ENCODE data around the gene CFAP92. TPM values are rescaled to one million over a fixed set of nuclear protein-coding genes. Genes with fewer than 3 reads are reported as not detected.
"Not testable (repeated sequence)": the region's sequence is repeated elsewhere in the genome, so short reads cannot be mapped to it uniquely, and the experiment has no call there.

Gene CFAP92
- total RNA-seq, 1 donor from 2014 or later = 1.2 TPM

DNA sequence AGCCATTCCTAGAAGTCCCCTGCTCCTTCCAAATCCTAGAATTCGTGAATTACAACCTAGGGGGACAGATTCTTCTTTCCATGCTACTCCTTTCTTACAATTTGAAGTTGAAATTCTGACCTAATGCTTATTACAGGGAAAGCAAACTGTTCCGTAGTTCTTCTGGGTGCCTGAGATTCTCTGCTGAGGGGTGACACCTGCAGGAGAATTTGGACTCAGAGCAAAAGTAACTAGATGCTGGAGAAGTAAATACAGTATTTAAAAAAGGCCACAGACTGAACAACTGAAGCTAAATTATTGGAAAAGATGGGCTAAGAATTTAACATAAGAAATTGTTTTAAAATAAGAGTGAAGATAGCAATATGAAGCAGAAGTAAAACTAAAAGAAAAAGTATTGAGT lies 76.6 kb downstream of the CFAP92 start:
- DNase-seq (ENCODE audit: low spot score) = peak; percentile 10
- intact Hi-C loops (cut with DNase I) = no loop called here
- no peak for ATAC-seq

DNA sequence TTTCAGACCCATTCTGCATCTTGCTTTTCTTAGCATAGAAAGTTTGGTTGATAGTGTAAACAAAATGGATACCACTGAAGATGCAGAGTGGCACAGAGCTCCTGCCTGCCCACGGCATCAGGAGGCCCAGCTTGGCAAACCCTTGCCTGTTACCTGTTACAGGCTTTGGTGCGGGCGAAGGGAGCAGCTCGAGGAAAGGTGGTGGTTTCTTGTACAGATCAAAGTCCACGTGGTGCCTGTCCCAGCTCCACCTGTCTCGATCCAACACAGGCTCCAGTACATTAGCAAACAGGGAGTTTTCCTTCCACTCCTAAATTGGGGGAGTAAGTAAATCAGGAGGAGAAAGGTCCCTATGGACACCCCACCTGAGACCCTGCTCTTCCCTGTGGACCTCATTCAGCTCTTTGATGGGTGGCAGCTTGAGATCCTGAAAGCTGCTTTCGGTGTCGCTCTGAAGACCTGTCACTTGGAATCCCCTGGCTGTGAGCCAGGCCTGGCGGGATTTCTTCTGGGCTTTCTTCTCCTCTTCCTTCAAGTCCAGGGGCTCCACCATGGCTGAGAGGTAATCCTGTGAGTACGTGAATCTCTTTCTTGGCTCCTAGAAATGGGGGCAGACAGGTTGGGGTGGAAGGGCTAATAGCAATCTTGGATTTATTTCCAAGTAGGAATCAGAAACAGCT lies 78.8 kb downstream of the CFAP92 start:
- ATAC-seq = no peak
- intact Hi-C loops (cut with DNase I) = no loop called here
- peak; percentile 45 for DNase-seq (ENCODE audit: low spot score)

DNA sequence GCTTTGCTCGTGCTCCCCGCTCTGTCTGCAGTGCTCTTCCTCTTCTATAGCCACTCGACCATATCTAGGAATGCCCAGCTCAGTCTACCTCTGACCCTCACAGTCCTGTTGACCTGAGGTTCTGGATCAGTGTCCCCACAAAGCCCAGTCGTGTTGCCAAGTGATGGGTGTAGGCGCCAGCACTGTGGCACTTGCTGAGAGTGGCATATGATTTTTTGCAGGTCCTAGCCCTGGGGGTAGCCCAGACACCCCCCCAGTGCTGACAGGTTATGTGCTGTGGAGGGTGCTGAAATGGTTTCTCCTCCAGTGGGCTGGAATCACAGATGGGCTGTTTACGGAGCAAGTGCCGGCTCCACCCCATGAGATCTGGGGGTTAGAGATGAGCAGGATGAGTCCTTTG lies 82.0 kb downstream of the CFAP92 start:
- intact Hi-C loops (cut with DNase I) = no loop called here
- peak; percentile 35 for DNase-seq (ENCODE audit: low spot score)
- no peak for ATAC-seq

DNA sequence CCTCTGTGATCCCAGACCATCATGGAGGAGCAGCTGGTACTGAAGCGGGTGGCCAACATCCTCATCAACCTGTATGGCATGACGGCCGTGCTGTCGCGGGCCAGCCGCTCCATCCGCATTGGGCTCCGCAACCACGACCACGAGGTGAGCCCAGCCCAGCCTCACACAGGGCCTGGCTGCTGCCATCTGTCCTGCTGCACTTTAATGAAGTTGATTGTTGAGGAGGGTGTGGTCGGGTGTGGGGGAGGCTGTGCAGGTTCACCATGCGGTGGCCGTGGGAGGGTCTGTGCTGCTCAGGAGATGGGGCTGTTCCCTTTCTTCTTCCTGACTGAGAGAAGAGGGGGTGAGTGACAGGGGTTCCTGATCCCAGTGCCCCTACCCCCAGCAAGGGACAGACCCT lies 83.9 kb downstream of the CFAP92 start:
- DNase-seq (ENCODE audit: low spot score) (peak; percentile 49), ATAC-seq (no peak)

DNA sequence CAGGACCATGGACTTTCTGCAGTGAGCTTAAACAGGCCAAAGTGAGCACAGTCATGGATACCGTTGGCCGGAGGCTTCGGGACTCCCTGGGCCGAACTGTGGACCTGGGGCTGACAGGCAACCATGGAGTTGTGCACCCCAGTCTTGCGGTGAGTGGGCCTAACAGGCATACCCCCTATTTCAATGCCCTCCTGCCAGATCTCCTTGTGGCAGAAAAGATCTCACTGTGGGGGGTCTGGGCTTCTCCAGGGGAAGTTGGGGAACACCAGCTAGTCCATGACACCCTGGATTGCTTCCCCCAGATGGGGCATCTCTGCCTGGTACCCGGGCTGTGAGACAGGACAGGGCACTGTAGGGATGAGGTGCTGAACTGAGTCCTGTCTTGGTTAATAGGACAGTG lies 84.9 kb downstream of the CFAP92 start:
- no peak for DNase-seq (ENCODE audit: low spot score)
- intact Hi-C loops (cut with DNase I) = no loop called here
- no peak for ATAC-seq

More for the DNA sequence above, 83.9 kb downstream of the CFAP92 start:
- intact Hi-C loops (cut with DNase I) = no loop called here

DNA sequence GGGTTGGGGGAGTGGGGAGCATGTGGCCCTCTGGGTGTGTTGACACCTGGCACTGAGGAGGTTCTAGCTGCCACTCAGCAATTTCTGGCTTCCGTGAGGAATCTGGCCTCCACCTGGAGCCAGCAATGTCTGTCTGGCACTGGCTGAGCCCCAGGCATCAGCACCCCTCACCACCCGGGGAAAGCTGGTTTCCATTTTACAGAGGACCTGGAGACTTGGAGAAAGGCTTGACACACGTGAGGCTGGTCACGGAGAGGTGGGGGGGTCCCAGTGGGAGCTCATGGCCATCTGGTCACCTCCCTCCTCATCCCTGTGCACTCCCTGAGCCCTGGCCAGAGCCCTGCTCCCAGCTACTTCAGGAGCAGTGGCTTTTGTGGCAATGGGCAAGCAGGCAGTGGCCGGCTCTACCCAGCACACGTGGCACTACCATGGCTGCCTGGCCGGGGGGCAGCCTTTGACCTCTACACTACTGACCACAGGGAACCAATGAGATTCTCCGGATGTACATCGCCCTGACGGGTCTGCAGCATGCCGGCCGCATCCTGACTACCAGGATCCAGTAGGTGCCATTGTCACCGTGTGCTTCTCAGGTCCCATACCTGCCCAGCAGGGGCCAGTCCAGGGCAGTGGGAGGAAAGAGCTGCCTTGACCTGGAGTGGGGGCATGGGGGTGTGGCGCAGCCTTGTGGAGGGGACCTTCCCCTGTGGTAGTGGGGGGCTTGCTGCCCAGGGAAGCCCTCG lies 86.0 kb downstream of the CFAP92 start:
- ATAC-seq (no peak), DNase-seq (ENCODE audit: low spot score) (peak; percentile 35)
- intact Hi-C loops (cut with DNase I) = no loop called here

DNA sequence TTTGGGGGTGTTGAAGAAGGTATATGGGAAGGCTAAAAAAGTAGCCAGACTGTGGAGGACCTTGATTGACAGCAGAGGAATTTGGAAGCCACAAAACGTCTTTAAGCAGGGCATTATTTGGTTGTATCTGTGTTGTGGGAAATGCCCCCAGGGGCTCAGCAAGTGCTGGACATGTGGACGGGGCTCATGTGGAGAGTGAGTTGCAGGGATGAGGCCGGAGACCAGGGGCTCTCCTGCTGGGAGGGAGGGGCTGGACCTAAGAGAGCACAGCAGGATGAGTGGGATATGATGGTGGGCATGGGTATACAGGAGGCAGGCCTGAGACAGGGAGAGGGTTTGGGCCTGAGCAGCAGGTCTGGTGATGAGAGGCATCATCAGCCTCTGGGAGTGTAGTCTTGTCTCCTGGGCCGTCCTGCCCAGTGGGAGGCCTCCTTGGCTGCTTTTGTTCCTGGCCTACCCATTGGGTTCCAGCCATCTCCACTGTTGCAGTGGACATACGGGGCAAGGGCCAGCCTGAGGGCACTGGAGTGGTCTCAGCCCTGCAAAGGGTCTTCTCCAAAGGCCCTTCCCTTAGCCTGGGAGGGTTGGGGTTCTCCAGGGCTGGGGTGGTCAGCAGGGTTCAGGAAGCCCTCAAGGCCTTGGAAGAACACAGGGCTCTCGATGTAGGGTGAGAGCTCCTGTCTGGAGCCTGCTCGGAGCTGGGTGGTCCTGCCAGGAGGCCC lies 86.9 kb downstream of the CFAP92 start:
- ATAC-seq (no peak), DNase-seq (ENCODE audit: low spot score) (peak; percentile 38)
- intact Hi-C loops (cut with DNase I) = no loop called here

DNA sequence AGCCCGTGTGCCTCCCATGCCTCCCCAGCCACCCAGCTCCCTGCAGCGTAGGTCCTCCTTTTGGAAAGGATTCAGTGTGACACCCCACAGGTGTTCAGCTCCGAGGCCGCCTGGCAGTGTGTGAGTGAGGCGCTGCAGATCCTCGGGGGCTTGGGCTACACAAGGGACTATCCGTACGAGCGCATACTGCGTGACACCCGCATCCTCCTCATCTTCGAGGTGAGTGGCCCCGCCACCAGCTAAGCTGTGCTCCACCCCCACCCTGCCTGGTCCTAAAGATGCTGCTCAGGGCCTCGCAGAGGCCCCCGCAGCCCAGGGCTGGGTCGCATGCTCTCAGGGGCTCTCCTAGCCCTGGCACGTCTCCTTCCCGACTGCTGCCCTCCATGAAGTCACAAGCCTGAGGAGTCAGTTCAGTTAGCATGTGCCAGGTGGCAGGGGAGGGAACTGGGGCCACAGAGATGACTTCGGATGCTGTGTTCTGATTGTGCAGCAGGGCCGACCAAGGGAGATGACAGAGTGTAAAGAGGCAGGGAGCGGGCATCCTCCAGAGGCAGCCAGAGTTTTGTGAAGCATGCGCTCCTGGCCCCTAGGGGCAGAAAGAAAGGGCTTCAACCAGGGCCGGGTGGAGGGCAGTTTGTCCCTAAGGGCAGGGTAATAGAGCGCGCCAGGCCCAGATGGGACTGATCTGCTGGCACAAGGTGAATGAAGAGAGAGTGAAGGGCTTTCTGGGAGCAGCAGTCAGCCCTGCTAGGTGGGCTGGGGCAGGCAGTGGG lies 87.7 kb downstream of the CFAP92 start:
- DNase-seq (ENCODE audit: low spot score) = peak; percentile 39
- intact Hi-C loops (cut with DNase I) = no loop called here
- no peak for ATAC-seq

DNA sequence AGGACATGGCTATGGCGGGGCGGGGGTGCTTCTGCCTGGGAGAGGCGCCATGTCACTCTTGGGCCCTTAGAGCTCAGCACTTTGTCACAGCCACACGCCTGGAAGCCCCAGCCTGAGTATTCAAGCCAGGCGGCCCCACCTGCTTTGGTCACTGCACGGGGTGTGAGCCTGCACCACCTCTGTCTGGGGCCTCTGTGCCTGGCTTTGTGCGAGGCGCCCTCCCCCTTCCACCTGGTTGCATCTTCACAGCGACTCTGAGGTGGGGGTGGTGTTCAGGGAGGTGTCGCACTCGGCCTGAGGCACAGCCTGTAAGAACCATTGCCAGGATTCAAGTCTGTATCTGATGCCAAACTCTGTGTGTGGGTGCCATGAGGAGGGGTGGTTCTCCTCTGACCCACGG lies 90.4 kb downstream of the CFAP92 start:
- intact Hi-C loops (cut with DNase I) = no loop called here
- no peak for ATAC-seq
- peak; percentile 42 for DNase-seq (ENCODE audit: low spot score)

DNA sequence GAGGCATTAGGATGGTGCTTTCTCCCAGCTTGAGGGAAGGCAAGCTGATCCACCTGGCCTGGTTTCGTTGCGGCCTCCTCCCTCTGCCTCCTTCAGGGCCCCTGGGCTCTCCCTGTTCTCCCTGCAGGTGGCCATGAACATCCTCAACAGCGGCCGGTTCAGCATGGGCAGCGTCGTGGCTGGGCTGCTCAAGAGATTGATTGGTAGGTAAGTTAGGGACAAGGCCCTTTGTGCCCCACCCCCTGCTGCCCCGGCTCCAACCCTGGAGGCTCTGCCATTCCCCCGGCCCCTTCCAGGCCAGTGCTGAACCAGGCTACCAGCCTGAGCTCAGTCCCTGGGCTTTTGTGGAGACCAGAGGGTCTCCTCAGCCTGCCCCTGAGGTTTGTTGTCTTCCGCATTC lies 91.5 kb downstream of the CFAP92 start:
- ATAC-seq (no peak), DNase-seq (ENCODE audit: low spot score) (peak; percentile 51)

DNA sequence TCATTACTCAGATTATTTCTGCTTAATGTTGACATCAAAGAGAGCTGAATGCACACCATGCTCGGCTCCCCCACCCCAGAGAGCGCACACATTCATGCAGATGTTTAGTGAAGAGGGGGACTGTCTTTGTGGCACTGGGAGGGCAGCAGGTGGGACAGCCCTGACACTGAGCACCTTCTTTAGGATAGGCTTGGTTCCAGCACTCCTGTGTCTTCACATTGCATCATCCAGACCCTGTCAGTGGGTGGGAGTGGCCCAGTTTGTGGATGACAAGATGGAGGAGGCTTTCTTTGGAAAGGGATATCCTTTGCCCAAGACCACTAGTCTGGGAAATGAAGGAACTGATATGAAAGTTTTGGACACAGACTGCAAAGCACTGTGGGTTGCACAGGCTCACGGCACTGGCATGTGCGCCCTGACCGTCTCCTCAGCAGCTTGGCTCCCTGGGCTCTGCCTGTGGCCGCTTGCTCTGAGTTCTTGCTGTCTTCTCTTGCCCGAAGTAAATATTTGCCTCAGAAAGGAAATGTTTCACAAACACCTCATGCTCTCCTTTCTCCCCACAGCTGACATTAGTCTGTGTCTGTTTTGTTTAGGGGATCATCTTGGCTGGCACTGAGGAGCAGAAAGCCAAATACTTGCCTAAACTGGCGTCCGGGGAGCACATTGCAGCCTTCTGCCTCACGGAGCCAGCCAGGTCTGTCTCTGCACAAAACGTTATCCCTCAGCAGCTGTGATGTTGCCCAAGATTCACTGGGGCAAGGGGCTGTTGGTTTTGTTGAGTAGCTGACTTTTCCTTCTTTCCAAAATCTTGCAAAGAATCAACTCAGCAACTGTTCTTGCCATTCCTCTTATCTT lies 97.8 kb downstream of the CFAP92 start:
- ATAC-seq (no peak), DNase-seq (ENCODE audit: low spot score) (no peak)
- intact Hi-C loops (cut with DNase I) = no loop called here

More for the DNA sequence above, 91.5 kb downstream of the CFAP92 start:
- intact Hi-C loops (cut with DNase I) = no loop called here

DNA sequence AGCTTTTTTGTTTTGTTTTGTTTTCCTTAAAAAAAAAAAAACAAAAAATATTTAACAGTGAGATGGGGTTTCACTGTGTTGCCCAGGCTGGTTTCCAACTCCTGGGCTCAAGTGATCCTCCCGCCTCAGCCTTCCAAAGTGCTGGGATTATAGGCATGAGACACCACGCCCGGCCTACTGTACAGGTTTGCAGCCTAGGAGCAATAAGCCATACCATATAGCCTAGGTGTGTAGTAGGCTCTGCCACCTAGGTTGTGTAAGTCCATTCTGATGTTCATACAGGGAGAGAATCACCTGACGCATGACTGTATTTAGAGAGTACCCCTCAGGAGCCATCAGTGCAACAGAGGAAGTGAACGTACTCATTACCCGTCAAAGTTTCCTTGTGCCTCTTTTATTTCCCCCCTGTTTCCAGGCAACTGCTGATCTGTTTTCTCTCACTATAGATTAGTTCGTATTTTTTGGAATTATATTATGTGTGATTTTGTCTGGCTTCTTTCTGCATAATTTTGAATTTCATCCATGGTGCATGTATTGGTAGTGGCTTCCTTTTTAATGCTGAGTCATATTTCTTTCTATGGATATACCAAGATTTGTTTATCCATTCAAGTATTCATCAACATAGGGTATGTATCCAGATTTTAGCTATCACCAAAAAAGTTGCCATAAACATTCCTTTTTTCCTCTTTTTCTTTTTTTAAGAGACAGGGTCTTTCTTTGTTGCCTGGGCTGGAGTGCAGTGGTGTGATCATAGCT lies 104.6 kb downstream of the CFAP92 start:
- intact Hi-C loops (cut with DNase I) = no loop called here
- no peak for DNase-seq (ENCODE audit: low spot score)

DNA sequence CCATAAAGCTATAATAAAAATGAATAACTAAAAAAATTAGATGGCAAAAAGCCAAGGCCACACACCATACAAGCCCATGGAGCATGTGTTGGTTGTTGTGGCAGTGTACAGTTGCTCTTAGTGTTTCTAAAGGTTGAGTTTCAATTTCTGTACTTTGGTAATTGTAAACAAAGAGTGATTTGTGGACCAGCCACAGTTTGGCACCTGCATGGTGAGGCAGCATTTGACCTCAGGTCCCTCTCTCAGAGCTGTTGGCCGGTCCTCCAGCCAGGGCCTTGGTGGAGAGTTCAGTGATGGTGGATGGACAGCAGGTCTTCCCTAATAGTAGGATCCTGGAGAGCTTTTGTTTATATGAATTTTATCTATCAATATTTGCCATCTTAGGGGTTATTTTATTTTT lies 108.9 kb downstream of the CFAP92 start:
- ATAC-seq = no peak
- DNase-seq (ENCODE audit: low spot score) = no peak
- intact Hi-C loops (cut with DNase I) = no loop called here

More for the DNA sequence above, 104.6 kb downstream of the CFAP92 start:
- no peak for ATAC-seq

DNA sequence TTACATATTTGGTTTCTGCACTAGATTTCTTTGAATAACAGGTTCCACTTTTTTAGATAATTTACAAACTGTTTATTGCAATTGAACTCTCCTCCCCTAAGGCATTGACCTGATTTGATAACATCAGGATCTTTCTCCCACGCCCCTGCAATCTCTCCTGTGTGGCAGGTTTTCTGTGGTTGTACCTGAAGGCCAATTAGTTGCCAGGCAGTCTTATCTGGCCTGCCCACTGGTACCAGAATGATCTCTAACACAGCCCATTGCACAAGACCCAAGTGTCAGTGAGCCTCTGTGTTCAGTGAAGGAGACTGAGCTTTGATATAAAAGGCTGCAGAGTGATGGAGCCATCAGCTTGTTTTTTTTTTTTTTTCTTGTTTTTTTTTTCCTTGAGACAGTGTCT lies 111.2 kb downstream of the CFAP92 start:
- DNase-seq (ENCODE audit: low spot score) = no peak
- no peak for ATAC-seq
- intact Hi-C loops (cut with DNase I) = no loop called here

DNA sequence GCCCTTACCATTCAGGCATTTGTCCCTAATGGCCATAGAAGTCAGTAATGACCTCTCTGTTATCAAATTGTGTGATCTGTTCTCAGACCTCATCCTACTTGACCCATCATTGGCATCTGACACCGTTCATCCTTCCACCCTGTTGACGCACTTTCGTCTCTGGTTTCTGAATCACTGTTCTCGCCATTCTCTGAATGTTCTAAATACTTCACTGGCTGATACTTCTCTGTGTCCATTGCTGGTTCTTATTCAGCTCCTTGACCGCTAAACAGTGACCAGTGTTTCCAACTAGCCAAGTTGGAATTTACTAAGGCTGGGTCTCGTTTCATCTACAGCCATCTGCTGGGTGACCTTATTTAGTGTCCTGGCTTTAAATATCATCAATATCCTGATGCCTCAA lies 112.3 kb downstream of the CFAP92 start:
- intact Hi-C loops (cut with DNase I) = no loop called here
- no peak for DNase-seq (ENCODE audit: low spot score)
- no peak for ATAC-seq

DNA sequence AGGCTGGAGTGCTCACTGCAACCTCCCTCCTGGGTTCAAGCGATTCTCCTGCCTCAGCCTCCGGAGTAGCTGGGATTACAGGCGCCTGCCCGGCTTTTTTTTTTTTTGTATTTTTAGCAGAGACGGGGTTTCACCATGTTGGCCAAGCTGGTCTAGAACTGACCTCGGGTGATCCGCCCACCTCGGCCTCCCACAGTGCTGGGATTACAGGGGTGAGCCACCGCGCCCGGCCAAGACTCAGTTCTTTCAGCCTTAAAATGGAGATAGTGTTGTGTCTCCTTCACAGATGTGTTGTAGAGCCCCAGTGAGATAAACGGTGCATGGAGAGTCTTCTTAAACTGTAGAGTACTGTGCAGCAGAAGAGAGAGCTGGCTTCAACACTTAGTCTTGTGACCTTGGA lies 113.4 kb downstream of the CFAP92 start:
- intact Hi-C loops (cut with DNase I); ATAC-seq; DNase-seq (ENCODE audit: low spot score): not testable (repeated sequence)

DNA sequence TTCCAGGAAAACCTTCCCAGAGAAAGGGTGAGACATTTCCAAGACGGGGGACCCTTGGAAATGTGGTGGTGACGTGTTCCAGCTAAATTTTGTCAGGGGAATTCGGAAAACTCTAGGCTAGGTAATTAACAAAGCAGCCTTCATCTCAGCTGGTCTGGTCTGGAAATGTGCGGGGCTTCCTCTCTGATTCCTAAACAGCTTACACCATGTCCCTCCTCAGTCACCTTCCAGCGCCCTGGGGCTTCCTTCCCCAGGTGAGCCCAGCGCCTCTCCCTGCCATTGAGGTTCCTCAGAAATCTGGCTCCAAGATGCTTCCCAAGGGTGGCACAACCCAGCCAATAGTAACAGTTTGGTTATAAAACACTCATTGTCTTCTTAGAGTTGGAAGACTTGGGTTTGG lies 113.9 kb downstream of the CFAP92 start:
- no peak for ATAC-seq
- intact Hi-C loops (cut with DNase I) = no loop called here
- no peak for DNase-seq (ENCODE audit: low spot score)
